ENCODE results near the gene CHRD. TPM values are rescaled to one million over a fixed set of nuclear protein-coding genes. Genes with fewer than 3 reads are reported as not detected.
A peak's percentile ranks its signal among the peaks of the same experiment; 100 is the strongest.

CHRD gene
- total RNA-seq, 2 experiments from 2014 or later = 0.22 TPM; not detected in 1

GRCh38 chr3:184382326-184383032 lies 2.6 kb downstream of the CHRD start:
- Histone ChIP-seq H3K36me3 (ENCODE audit: insufficient read depth, low read length) (no peaks in the 10 kb centered on the region), H3K9me3 (ENCODE audit: control insufficient read depth in 1 of 2, insufficient read depth in 1 of 2, low read length in 2 of 2) (peaks cover 0 to 8% of the 10 kb centered on the region in 2 experiments), H3K4me1 (ENCODE audit: insufficient read depth, low read length) (peaks cover 14% of the 10 kb centered on the region), H3K27me3 (ENCODE audit: control insufficient read depth in 1 of 2, insufficient read depth in 2 of 2, low read length in 2 of 2) (peaks cover 50 to 57% of the 10 kb centered on the region in 2 experiments), H3K27ac (ENCODE audit: low read depth in 1 of 2, low read length in 2 of 2) (no peak overlapping the region), H3K4me3 (ENCODE audit: low read length) (no peak overlapping the region)
- peak overlapping the region; percentile 25 for H3K4me3 Mint-ChIP-seq
- no peak for TF ChIP-seq CTCF (IDR thresholded peaks at IDR 0.05)
- H3K4me1 Mint-ChIP-seq (ENCODE audit: low read depth) = peaks cover 5% of the 10 kb centered on the region
- CTCF ChIA-PET = no interaction called here
- intact Hi-C loops (cut with DNase I, micrococcal nuclease) = no loop called here
- H3K9me3 Mint-ChIP-seq = no peaks in the 10 kb centered on the region
- H3K27me3 Mint-ChIP-seq = peaks cover 74% of the 10 kb centered on the region
- POLR2A ChIA-PET = no interaction called here
- no peak overlapping the region for H3K27ac Mint-ChIP-seq
- DNase-seq = no peak
- no peak for ATAC-seq (ENCODE audit: poor library complexity)
- H3K36me3 Mint-ChIP-seq (ENCODE audit: low read depth) = no peaks in the 10 kb centered on the region

DNA sequence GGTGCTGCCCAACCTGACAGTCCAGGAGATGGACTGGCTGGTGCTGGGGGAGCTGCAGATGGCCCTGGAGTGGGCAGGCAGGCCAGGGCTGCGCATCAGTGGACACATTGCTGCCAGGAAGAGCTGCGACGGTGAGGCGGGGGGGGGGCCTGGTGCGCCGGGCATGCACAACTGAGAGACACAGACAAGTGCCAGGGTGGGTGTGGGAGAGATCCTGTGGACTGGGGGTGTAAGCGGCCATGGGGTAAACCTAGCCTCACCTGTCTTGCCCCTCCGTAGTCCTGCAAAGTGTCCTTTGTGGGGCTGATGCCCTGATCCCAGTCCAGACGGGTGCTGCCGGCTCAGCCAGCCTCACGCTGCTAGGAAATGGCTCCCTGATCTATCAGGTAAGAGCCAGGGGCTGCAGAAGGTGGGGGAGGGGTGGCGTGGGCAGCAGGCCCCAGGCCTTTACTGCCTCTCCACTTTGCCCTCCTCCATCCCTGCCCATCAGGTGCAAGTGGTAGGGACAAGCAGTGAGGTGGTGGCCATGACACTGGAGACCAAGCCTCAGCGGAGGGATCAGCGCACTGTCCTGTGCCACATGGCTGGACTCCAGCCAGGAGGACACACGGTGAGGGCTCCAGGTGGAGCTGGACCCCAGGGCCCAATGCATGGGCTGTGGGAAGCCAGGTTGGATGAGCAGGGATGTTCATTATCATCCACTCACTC lies 3.3 kb downstream of the CHRD start:
- Mint-ChIP-seq H3K9me3 (no peaks in the 10 kb centered on the region), H3K27me3 (peaks cover 74% of the 10 kb centered on the region), H3K4me1 (ENCODE audit: low read depth) (peaks cover 5% of the 10 kb centered on the region), H3K36me3 (ENCODE audit: low read depth) (no peaks in the 10 kb centered on the region), H3K27ac (no peak overlapping the region), H3K4me3 (no peak overlapping the region)
- H3K4me1 ChIP-seq (ENCODE audit: insufficient read depth, low read length) = peaks cover 14% of the 10 kb centered on the region
- ATAC-seq (ENCODE audit: poor library complexity) (no peak), DNase-seq (no peak)
- H3K4me3 ChIP-seq (ENCODE audit: low read length) = no peak overlapping the region
- TF ChIP-seq CTCF (IDR thresholded peaks at IDR 0.05) = no peak
- intact Hi-C loops (cut with DNase I, micrococcal nuclease) = no loop called here
- CTCF ChIA-PET = interaction anchor here (1.2 kb wide), 1 partner anchor 131 kb away, joined by 4 read pairs; no protein-coding TSS in a partner anchor
- H3K9me3 ChIP-seq (ENCODE audit: control insufficient read depth in 1 of 2, insufficient read depth in 1 of 2, low read length in 2 of 2) = peaks cover 0 to 8% of the 10 kb centered on the region in 2 experiments
- H3K36me3 ChIP-seq (ENCODE audit: insufficient read depth, low read length) = no peaks in the 10 kb centered on the region
- no peak overlapping the region for H3K27ac ChIP-seq (ENCODE audit: low read depth in 1 of 2, low read length in 2 of 2)
- POLR2A ChIA-PET = no interaction called here
- H3K27me3 ChIP-seq (ENCODE audit: control insufficient read depth in 1 of 2, insufficient read depth in 2 of 2, low read length in 2 of 2) = peaks cover 46 to 50% of the 10 kb centered on the region in 2 experiments

GRCh38 chr3:184384342-184384741 lies 4.5 kb downstream of the CHRD start:
- no peak for ATAC-seq (ENCODE audit: poor library complexity)
- Histone ChIP-seq H3K4me3 (ENCODE audit: low read length) (no peak overlapping the region), H3K9me3 (ENCODE audit: control insufficient read depth in 1 of 2, insufficient read depth in 1 of 2, low read length in 2 of 2) (peaks cover 0 to 8% of the 10 kb centered on the region in 2 experiments), H3K36me3 (ENCODE audit: insufficient read depth, low read length) (no peaks in the 10 kb centered on the region), H3K27me3 (ENCODE audit: control insufficient read depth in 1 of 2, insufficient read depth in 2 of 2, low read length in 2 of 2) (peaks cover 37 to 39% of the 10 kb centered on the region in 2 experiments), H3K4me1 (ENCODE audit: insufficient read depth, low read length) (peaks cover 14% of the 10 kb centered on the region), H3K27ac (ENCODE audit: low read depth in 1 of 2, low read length in 2 of 2) (no peak overlapping the region)
- DNase-seq = no peak
- intact Hi-C loops (cut with DNase I, micrococcal nuclease) = no loop called here
- no peaks in the 10 kb centered on the region for H3K36me3 Mint-ChIP-seq (ENCODE audit: low read depth)
- H3K4me1 Mint-ChIP-seq (ENCODE audit: low read depth) = peaks cover 5% of the 10 kb centered on the region
- peaks cover 70% of the 10 kb centered on the region for H3K27me3 Mint-ChIP-seq
- H3K9me3 Mint-ChIP-seq = no peaks in the 10 kb centered on the region
- CTCF ChIA-PET = interaction anchor here (1.2 kb wide), 1 partner anchor 129 kb away, joined by 4 read pairs; no protein-coding TSS in a partner anchor
- POLR2A ChIA-PET = no interaction called here
- H3K27ac Mint-ChIP-seq = no peak overlapping the region
- TF ChIP-seq CTCF (IDR thresholded peaks at IDR 0.05) = no peak
- H3K4me3 Mint-ChIP-seq = no peak overlapping the region
